MCF 10A (cell line): Measurements from ENCODE around the gene GLIS2. TPM values are rescaled to one million over a fixed set of nuclear protein-coding genes. Genes with fewer than 3 reads are reported as not detected.

Experiments
- BruUV-seq: library from RNA; stranded (reverse); fragments of 400-500 nt; replicated peaks from 2 replicates; lab custom pipeline; 2021; lab: Mats Ljungman, UMichigan
- CTCF ChIA-PET: fragments of 300-600 bp; sonication (Branson Sonifier 250); formaldehyde crosslinking; extraction: SDS; loops from one replicate; lab custom pipeline; 2021; ENCODE audit warnings: antibody characterized with exemption, inconsistent platforms; lab: Yijun Ruan, JAX
- POLR2A ChIA-PET: fragments of 300-600, 350-650 bp; sonication (Branson Sonifier 250); formaldehyde crosslinking; extraction: SDS; loops from one replicate; lab custom pipeline; 2020; ENCODE audit warnings: antibody characterized with exemption, inconsistent platforms; lab: Yijun Ruan, JAX
- DNase-seq: peaks from one replicate; pipeline ENCODE4 v3.0.0-alpha.2; 2018; ENCODE audit not compliant: unreplicated experiment
- H3K27ac Mint-ChIP-seq: one replicate; pipeline ENCODE4 v1.8.0; 2022; ENCODE audit warnings: mild to moderate bottlenecking, low read depth, mixed read lengths; ENCODE audit not compliant: unreplicated experiment
- H3K27me3 Mint-ChIP-seq: one replicate; pipeline ENCODE4 v1.8.0; 2022; ENCODE audit warnings: mixed read lengths; ENCODE audit not compliant: insufficient read depth, unreplicated experiment
- H3K36me3 Mint-ChIP-seq: one replicate; pipeline ENCODE4 v1.8.0; 2022; ENCODE audit warnings: mild to moderate bottlenecking, moderate library complexity, mixed read lengths; ENCODE audit not compliant: insufficient read depth, unreplicated experiment
- H3K4me1 Mint-ChIP-seq: one replicate; pipeline ENCODE4 v1.8.0; 2022; ENCODE audit warnings: mixed read lengths; ENCODE audit not compliant: insufficient read depth, unreplicated experiment
- H3K4me3 Mint-ChIP-seq: one replicate; pipeline ENCODE4 v1.8.0; 2022; ENCODE audit warnings: mild to moderate bottlenecking, moderate library complexity, mixed read lengths; ENCODE audit not compliant: unreplicated experiment
- H3K9me3 Mint-ChIP-seq: one replicate; pipeline ENCODE4 v1.8.0; 2022; ENCODE audit warnings: mixed read lengths; ENCODE audit not compliant: unreplicated experiment
- intact Hi-C: fragments of 100-400 bp; cut with micrococcal nuclease; formaldehyde crosslinking; loops from 2 replicates; pipeline ENCODE4 v1.14.1; 2022
- total RNA-seq: library from RNA; stranded (reverse); gene quantifications from 2 replicates; pipeline ENCODE4 v1.2.3, GENCODE V29; 2022
- TF ChIP-seq, protein P1 (sequence below): fragments of 200-600 bp; IDR thresholded peaks from one replicate; pipeline ENCODE4 v1.8.0; 2022; ENCODE audit warnings: antibody characterized with exemption, mild to moderate bottlenecking; ENCODE audit not compliant: unreplicated experiment

Gene GLIS2
- total RNA-seq, 1 experiment from 2014 or later, result 14.7 TPM

DNA sequence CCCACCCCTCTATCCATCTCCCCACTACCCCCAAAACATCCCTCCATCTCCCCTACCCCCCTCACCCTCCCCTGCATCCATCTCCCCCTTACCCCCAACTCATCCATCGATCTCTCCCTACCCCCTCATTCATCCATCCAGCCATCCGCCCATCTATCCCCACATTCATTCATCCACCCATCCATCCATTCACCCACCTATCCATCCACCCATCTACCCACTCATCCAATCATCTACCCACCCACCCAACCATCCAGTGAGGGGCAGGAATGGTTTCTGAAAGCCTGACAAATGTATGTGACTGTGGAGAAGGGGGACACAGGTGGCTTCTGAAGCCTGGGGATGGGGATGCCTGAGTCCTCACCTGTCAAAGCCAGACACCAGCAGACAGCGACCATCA is 44.0 kb downstream of the GLIS2 start:
- ChIA-PET POLR2A (interaction anchor here (1.0 kb wide), 1 partner anchor 9 kb away, joined by 3 read pairs; no protein-coding TSS in a partner anchor), CTCF (interaction anchor here (0.8 to 14.1 kb wide), 17 partner anchors 8 to 126 kb away, joined by 3 to 263 read pairs (median 5); partner anchors contain the start of gene PAM16)
- Mint-ChIP-seq H3K9me3 (no peaks in the 10 kb centered on the region), H3K27ac (no peak overlapping the region), H3K36me3 (peaks cover 16% of the 10 kb centered on the region), H3K4me3 (no peak overlapping the region), H3K27me3 (no peaks in the 10 kb centered on the region), H3K4me1 (no peaks in the 10 kb centered on the region)
- BruUV-seq, result no TSS peak
- no peak for DNase-seq
- TF ChIP-seq, protein P1, sequence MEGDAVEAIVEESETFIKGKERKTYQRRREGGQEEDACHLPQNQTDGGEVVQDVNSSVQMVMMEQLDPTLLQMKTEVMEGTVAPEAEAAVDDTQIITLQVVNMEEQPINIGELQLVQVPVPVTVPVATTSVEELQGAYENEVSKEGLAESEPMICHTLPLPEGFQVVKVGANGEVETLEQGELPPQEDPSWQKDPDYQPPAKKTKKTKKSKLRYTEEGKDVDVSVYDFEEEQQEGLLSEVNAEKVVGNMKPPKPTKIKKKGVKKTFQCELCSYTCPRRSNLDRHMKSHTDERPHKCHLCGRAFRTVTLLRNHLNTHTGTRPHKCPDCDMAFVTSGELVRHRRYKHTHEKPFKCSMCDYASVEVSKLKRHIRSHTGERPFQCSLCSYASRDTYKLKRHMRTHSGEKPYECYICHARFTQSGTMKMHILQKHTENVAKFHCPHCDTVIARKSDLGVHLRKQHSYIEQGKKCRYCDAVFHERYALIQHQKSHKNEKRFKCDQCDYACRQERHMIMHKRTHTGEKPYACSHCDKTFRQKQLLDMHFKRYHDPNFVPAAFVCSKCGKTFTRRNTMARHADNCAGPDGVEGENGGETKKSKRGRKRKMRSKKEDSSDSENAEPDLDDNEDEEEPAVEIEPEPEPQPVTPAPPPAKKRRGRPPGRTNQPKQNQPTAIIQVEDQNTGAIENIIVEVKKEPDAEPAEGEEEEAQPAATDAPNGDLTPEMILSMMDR, result no peak
- intact Hi-C loops, result loop anchor here (1.0 kb wide), 1 partner anchor 42 kb away; no protein-coding TSS in a partner anchor

DNA sequence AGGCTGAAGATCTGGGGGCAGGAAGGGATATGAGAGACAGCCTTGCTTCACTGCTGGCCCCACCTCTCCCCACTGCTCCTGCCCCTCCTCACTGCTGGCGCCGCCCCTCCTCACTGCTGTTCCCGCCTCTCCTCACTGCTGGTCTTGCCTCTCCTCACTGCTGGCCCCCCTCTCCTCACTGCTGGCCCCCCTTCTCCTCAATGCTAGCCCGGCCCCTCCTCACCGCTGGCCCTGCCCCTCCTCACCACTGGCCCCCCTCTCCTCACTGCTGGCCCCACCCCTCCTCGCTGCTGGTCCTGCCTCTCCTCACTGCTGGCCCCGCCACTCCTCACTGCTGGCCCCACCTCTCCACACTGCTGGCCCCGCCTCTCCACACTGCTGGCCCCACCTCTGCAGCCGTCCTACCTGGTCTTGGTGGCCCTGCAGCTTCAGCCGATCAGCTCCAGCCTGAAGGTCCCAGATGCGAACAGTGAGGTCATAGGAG is 44.7 kb downstream of the GLIS2 start:
- peaks cover 16% of the 10 kb centered on the region for H3K36me3 Mint-ChIP-seq
- CTCF ChIA-PET, result interaction anchor here (0.7 to 14.1 kb wide), 4 partner anchors 15 to 733 kb away, joined by 3 to 263 read pairs (median 13); no protein-coding TSS in a partner anchor

DNA sequence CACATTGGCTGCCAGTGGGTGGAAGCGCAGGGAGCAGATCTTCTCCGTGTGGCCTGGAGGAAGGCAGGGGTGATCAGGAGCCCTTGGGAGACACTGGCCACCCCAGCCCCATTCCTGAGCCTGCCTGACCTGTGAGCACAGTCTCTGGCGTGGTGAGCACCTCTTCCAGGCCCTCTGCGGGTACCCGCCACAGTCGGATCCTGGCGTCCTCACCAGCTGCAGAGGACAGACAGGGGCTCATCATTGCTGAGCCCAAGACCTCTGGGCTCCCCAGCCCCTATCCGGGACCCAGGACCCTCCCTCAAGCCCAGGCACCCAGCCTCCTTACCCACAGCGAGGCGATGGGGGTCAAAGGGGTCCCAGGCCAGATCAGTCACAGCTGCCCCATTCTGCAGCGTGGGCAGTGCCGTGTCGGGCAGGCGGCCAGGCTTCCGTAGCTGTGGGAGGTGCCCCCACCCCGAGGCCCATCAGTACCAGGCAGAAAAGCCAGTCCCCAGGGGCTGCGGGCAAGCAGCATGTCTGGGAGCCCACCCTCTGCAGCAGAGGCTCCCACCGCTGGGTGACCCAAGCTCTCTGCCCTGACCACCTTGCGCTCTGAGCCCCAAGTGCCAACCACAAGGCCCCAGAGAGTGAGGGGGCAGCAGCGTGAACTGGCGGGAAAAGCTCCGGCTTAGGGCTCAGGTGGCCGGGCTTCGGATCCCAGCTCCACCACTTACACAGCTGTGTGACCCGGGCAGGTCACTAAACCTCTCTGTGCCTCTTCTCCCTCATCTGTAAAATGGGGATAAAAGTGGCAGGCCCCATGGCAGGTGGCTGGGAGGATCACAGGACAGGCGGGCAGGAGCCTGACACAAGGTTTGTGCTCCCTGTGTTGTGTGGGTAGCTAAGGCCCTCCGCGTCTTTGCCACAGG is 45.4 kb downstream of the GLIS2 start:
- Mint-ChIP-seq H3K4me1 (no peaks in the 10 kb centered on the region), H3K27me3 (no peaks in the 10 kb centered on the region), H3K36me3 (peaks cover 16% of the 10 kb centered on the region), H3K27ac (no peak overlapping the region), H3K4me3 (no peak overlapping the region), H3K9me3 (no peaks in the 10 kb centered on the region)
- no peak for DNase-seq
- TF ChIP-seq, protein P1, result no peak
- ChIA-PET CTCF (interaction anchor here (0.7 to 14.1 kb wide), 4 partner anchors 17 to 732 kb away, joined by 3 to 263 read pairs (median 4); no protein-coding TSS in a partner anchor), POLR2A (no interaction called here)
- BruUV-seq, result no TSS peak
- intact Hi-C loops, result no loop called here

More for the DNA sequence above, 44.7 kb downstream of the GLIS2 start:
- H3K4me3 Mint-ChIP-seq, result no peak overlapping the region
- DNase-seq, result no peak
- no TSS peak for BruUV-seq
- H3K27me3 Mint-ChIP-seq, result no peaks in the 10 kb centered on the region
- H3K27ac Mint-ChIP-seq, result no peak overlapping the region
- TF ChIP-seq, protein P1, result no peak
- no peaks in the 10 kb centered on the region for H3K4me1 Mint-ChIP-seq
- intact Hi-C loops, result no loop called here
- no peaks in the 10 kb centered on the region for H3K9me3 Mint-ChIP-seq
- POLR2A ChIA-PET, result interaction anchor here (1.0 kb wide), 1 partner anchor 9 kb away, joined by 3 read pairs; no protein-coding TSS in a partner anchor

DNA sequence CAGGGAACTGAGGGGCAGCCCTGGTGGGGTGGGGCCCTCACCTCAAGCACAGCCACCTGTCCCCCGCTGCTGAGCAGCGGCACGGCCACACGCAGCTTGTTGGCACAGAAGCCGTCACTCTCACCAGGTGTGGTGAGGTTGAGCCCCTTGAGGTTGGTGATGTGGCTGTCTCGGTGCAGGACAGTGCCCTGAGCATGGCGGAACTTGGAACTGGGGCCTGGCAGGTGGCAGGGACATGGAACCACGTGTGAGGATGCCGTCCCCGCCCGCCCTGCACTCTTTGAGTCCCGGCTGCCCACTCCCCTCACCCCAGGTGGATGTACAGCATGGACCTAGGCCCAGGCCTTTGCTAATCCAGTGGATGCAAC is 46.1 kb downstream of the GLIS2 start:
- intact Hi-C loops, result no loop called here
- H3K36me3 Mint-ChIP-seq, result peaks cover 16% of the 10 kb centered on the region
- no peak overlapping the region for H3K4me3 Mint-ChIP-seq
- no peak for DNase-seq
- no TSS peak for BruUV-seq
- H3K27me3 Mint-ChIP-seq, result no peaks in the 10 kb centered on the region
- H3K9me3 Mint-ChIP-seq, result no peaks in the 10 kb centered on the region
- POLR2A ChIA-PET, result no interaction called here
- H3K4me1 Mint-ChIP-seq, result no peaks in the 10 kb centered on the region
- no peak overlapping the region for H3K27ac Mint-ChIP-seq
- CTCF ChIA-PET, result interaction anchor here (1.1 to 14.1 kb wide), 2 partner anchors 17 to 39 kb away, joined by 4 to 263 read pairs; no protein-coding TSS in a partner anchor
- TF ChIP-seq, protein P1, result no peak
